Brain microvascular endothelial cell (primary cell): Measurements from ENCODE around the gene TC2N.

Experiments used
- DNase-seq: peaks from one replicate; pipeline ENCODE4 v3.0.0-alpha.2; 2020
- H3K27ac ChIP-seq: fragments of 250-450 bp; sonication (Bioruptor Pico); 2 replicates; pipeline ENCODE4 v1.5.1; 2020; ENCODE audit warnings: mild to moderate bottlenecking, moderate library complexity
- H3K27me3 ChIP-seq: fragments of 250-450 bp; sonication (Bioruptor Pico); replicated peaks from 2 replicates; pipeline ENCODE4 v1.5.1; 2020; ENCODE audit warnings: mild to moderate bottlenecking
- H3K36me3 ChIP-seq: fragments of 250-450 bp; sonication (Bioruptor Pico); replicated peaks from 2 replicates; pipeline ENCODE4 v1.5.1; 2020; ENCODE audit warnings: mild to moderate bottlenecking
- H3K4me3 ChIP-seq: 2 replicates; pipeline ENCODE4 v1.5.1; 2011; ENCODE audit warnings: low read depth, mild to moderate bottlenecking, control low read depth, low read length, moderate library complexity
- in situ Hi-C: cut with HindIII; loops from 2 replicates; pipeline ENCODE4 v1.10.0; 2017; ENCODE audit warnings: low sequenced_read_pairs, low pct_ligation_motif_present
- TF ChIP-seq, protein P1 (sequence below): IDR thresholded peaks from 2 replicates; pipeline ENCODE4 v1.5.1; 2011; ENCODE audit warnings: low read depth, mild to moderate bottlenecking, moderate library complexity, low read length, control low read depth, inconsistent platforms; ENCODE audit errors: missing control alignments

Gene TC2N

DNA sequence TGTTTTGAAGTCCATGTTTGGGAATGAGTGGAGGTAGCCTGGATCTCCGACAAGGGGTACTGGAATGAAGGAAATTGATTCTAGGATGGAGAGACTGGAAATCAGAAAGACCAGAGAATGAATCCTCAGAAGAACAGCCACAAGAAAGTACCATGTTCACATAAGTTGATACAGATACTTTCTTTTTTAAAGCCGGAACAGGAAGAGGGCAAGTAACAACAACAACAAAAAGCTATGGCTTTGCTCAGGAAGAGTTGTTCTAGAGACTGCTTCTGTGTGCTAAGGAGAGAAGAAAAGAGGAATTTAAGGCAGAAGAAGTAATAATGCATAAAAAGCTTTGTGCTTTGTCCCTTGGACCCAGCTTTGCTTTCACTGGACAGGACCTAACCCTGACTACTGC lies 6.2 kb downstream of the TC2N start:
- TF ChIP-seq, protein P1, sequence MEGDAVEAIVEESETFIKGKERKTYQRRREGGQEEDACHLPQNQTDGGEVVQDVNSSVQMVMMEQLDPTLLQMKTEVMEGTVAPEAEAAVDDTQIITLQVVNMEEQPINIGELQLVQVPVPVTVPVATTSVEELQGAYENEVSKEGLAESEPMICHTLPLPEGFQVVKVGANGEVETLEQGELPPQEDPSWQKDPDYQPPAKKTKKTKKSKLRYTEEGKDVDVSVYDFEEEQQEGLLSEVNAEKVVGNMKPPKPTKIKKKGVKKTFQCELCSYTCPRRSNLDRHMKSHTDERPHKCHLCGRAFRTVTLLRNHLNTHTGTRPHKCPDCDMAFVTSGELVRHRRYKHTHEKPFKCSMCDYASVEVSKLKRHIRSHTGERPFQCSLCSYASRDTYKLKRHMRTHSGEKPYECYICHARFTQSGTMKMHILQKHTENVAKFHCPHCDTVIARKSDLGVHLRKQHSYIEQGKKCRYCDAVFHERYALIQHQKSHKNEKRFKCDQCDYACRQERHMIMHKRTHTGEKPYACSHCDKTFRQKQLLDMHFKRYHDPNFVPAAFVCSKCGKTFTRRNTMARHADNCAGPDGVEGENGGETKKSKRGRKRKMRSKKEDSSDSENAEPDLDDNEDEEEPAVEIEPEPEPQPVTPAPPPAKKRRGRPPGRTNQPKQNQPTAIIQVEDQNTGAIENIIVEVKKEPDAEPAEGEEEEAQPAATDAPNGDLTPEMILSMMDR = no peak
- Histone ChIP-seq H3K27me3 (no peaks in the 10 kb centered on the region), H3K4me3 (no peak overlapping the region), H3K36me3 (no peaks in the 10 kb centered on the region), H3K27ac (no peak overlapping the region)
- in situ Hi-C loops = no loop called here
- DNase-seq = no peak

- TF ChIP-seq, protein P1 = no peak
- Histone ChIP-seq H3K4me3 (no peak overlapping the region), H3K27me3 (no peaks in the 10 kb centered on the region), H3K36me3 (no peaks in the 10 kb centered on the region), H3K27ac (no peak overlapping the region)
- DNase-seq = no peak
- in situ Hi-C loops = no loop called here
These were observed 7.1 kb downstream of the TC2N start for GRCh38 chr14:91860238-91860637.

GRCh38 chr14:91858536-91859275 lies 8.6 kb downstream of the TC2N start:
- TF ChIP-seq, protein P1 = peak; percentile 0
- Histone ChIP-seq H3K27me3 (no peaks in the 10 kb centered on the region), H3K36me3 (no peaks in the 10 kb centered on the region), H3K27ac (no peak overlapping the region), H3K4me3 (no peak overlapping the region)
- peak; percentile 40 for DNase-seq
- in situ Hi-C loops = no loop called here

DNA sequence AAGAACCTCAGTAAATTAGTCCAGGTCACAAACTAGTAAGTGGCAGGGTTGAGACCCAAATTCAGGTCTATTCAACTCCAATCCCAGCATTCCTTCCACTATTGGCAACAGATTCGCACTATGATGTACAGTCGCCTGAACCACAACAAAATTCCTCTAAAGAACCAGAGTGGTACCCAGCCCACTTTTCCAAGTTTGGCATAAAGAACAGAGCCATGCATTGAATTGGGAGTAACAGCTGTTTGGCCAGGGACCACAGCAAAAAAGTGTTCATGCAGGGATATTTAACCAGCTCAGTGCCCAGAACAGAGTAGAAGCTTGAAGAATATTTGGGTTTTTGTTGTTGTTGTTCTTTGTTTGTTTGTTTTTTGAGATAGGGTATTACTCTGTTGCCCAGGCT lies 9.7 kb downstream of the TC2N start:
- TF ChIP-seq, protein P1 = no peak
- in situ Hi-C loops = no loop called here
- Histone ChIP-seq H3K4me3 (no peak overlapping the region), H3K27me3 (no peaks in the 10 kb centered on the region), H3K27ac (no peak overlapping the region), H3K36me3 (no peaks in the 10 kb centered on the region)
- no peak for DNase-seq

- Histone ChIP-seq H3K4me3 (no peak overlapping the region), H3K27me3 (no peaks in the 10 kb centered on the region), H3K36me3 (no peaks in the 10 kb centered on the region), H3K27ac (no peak overlapping the region)
- DNase-seq = no peak
- in situ Hi-C loops = no loop called here
- TF ChIP-seq, protein P1 = no peak
These were observed 12.9 kb downstream of the TC2N start for GRCh38 chr14:91854327-91854934.
